Stimulated activated CD4-positive, alpha-beta T cell treated with anti-CD3 and anti-CD28 coated beads, Interleukin-4, amount 100 ng/mL, for 24 hours (primary cell): ENCODE results near the gene TXNDC17.

Experiments
- DNase-seq: peaks from one replicate; pipeline ENCODE4 v3.0.0-alpha.2; 2020

The TXNDC17 gene

DNA sequence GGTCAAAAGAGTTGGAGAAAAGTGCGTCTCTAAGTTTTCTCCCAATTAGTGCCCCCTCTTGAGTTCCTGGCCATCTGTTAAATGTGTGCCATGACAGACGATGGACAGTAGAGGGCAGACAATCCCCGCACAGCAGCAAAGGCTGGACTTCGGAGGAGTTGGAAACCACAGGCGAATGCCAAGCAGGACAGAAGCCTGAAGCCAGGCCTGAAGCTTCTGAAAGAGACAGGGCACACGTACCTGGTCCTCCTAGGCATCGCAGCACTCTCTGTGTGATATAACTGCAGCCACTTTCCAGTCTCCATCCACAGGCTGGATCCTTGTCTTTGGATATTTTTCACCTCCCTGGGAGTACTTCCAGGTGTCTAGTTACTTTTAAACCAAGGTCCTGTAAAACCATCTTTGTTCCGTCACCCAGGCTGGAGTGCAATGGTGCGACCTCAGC is 25.2 kb downstream of the TXNDC17 start:
- DNase-seq: peak; percentile 51

DNA sequence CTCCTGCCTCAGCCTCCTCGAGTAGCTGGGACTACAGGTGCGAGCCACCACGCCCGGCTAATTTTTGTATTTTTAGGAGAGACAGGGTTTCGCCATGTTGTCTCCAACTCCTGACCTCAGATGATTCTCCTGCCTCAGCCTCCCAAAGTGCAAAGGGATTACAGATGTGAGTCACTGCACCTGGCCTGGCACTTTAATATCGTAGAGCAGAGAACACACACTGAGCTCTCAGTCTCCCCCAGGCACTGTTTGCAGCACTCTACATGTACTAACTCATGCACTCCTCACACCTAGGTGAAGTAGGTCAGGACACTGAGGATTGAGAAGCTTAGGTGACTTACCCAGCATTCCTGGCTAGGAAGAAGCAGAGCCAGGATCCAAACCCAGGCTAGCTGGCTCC is 25.7 kb downstream of the TXNDC17 start:
- DNase-seq: no peak

DNA sequence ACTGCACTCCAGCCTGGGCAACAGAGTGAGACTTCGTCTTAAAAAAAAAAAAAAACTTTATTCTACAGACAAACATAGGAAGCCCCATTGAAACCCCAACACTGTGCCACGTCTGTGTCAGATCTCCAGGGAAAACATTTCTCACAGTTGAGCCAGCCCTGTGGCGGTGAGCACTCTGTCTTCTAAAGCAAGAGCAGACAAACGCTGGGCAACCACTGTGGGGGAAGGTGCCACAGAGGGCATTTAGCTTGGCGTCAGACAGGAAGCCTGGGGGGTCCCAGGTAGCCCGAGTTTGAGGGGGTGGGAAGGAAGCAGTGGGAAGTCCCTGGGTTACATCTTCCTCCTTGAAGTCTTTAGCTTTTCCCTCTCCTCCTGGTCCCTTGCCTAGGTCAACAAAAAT is 26.7 kb downstream of the TXNDC17 start:
- DNase-seq: no peak

DNA sequence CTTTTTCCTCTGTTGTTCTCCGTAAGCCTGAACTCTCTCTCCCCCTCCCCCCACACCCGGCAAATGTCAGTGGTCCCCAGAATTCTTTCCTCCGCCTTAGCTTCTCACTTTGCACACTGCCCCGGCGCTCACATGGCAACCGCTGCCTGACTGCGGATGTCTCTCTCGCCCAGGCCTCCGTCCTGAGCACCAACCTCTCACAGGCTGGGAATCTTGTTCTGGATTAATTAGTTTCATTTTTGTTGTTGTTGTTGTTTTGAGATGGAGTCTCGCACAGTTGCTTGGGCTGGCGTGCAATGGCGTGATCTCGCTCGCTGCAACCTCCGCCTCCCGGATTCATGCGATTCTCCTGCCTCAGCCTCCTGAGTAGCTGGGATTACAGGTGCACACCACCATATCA is 27.4 kb downstream of the TXNDC17 start:
- no peak for DNase-seq

DNA sequence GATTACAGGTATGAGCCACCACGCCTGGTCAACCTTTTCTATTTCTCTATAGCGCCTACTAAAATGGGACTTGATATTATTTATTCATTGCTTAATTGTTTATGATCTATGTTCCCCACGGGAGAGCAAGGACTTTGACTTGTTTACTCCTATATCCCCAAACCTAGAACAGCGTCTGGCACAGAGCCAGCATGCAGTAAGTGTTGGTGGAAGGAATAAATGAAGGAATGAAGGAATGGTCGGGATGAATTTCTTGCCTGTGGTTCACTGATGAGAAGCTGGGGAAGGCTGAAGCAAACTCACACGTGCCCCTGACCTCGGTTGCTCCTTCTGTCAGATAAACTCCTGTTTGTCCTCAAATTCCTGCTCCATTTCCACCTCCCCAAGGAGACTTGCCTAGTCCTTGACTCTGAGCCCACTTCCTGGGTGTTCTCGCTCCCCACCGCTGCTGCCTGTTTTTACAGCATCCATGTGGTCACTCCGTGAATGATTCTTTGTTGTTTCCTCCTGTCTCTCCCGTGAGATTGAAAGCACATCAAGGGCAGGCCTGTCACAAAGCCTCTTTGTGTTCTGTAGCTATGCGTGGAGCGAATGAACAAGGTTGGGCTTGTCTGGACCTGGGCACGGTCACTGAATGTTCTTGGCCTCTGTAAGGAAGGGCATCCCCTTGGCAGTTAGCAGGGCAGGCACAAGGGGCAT is 28.0 kb downstream of the TXNDC17 start:
- DNase-seq: no peak

DNA sequence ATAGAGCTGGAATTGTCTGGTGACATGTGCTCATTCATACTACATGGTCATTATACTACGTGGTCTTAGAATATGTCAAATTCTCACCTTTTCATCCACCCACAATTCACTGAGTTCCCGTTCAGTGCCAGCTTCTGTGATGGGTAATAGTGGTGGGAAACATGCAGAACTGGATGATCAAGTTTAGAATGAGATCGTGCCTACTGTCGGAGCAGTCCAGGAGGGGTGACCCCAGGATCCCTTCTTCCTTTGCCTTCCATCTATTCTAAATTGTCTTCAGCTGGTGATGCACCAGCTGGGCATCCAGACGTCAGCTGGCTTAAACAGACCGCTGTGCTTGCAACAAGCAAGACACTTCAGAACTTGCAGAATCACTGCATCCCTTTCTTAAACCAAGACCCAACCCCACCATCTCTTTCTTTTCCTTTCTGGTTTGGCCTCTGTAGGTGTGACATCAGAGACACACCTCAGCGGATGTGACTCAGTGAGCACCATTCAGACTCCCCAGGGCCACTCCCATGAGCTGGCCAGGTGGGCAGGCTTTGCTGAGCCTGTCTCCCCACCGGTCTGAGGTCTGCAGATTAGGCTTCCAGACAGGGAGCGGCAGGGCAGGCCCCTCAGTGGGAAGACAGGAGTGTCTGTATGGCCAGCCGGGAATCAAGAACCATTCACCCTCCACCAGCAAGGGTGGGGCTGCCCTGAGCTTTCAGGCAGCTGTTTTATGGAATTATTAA is 28.8 kb downstream of the TXNDC17 start:
- no peak for DNase-seq

DNA sequence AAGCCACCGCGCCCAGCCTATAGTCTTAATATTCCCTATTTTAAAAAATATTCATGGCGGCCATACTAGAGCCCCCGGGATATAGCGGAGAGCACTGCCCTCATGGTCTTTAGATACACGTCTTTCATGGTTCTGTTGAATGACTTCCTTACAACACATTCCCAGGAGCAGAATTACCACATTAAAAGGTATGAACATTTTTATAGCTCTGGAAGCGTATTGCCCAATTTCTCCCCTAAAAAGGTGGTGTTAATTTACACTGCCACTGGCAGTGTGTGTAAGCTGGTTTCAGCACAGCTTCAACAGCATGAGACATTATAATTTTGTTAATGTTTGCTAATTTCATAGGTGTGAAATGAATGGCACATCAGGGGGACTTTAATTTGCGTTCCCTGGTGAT is 29.7 kb downstream of the TXNDC17 start:
- no peak for DNase-seq

DNA sequence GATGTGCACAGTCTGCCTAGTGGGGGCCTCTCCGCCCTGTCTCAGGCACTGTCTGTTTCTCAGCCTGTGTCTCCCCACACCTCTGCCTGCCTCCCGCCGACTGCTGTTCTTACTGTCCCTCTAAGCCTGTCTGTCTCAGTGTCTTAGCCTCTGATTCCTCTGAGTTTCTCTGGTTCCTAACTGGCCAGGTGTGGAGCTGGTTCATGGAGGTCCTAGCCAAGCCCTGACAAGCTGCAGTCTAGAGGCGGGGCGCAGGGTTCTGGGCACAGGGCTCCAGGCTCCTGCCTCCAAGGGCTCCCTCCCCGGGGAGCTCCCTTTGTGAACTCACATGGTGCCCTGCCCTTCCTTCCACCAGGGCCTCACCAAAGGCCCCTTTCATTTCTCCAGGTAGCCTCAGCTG is 30.1 kb downstream of the TXNDC17 start:
- DNase-seq: no peak

DNA sequence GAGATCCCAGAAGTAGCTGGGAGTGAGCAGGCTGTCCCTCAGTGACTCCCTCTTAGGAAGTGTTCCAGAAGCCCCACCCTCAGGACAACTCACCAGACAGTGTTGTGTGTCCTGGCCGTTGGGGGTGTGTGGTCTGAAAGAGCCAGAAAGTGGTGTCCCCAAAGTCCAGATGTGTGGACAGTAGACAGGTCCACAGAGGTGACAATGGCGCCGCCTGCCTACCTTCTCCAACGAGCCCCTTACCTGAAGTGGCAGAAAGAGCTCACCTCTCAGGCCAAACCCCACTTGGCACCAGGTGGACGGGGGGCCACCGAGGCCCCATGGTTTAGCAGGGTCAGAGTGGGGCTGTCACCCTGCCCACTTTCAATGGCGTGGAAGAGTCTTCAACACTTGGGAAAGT is 30.6 kb downstream of the TXNDC17 start:
- DNase-seq: no peak

DNA sequence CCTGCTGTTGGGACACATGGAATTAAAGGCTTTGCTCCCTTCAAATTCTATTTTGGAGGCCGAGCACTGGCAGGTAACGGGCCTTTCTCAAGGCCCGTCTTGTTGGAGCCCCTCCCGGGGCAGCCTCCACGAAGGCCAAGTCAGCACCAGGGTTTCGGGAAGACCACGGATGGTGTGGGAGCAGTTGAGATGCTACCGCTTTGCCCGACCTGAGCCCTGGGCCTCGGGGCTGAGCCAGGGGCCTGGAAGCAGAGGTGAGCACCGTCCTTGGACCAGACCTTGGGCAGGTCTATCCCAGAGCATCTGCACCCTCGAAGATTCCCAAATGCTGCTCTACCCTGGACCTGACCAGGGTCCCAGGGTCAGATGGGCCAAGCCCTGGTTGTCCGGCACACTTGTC is 33.7 kb downstream of the TXNDC17 start:
- DNase-seq: no peak

DNA sequence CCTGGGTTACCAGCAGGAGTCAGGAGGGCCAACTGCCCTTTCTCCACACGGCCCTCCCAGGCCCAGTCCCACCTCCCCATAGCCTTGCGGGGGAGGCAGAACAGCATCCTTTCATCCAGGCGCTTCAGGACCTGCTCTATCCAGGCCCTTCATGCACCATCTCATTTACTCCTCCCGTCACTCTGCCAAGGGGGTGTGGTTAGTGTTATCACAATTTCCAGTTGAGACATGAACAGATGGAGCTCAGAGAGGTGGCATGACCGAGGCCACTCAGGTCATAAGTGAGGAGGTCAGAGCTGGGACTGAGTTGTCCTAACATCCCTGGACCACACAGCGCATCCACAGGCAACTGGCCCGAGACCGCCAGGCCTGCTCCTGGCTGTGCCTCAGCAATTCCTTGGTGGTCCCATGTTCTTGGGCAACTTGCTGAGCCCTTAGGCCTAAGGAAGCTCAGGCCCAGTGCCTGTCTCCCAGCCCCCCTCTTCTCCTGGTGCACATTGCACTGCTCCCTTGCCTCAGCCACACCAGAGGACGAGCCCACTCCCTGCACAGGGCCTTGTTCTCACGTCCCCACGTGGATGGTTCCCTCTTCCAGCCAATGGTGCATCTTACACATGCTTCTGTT is 34.5 kb downstream of the TXNDC17 start:
- DNase-seq: no peak

DNA sequence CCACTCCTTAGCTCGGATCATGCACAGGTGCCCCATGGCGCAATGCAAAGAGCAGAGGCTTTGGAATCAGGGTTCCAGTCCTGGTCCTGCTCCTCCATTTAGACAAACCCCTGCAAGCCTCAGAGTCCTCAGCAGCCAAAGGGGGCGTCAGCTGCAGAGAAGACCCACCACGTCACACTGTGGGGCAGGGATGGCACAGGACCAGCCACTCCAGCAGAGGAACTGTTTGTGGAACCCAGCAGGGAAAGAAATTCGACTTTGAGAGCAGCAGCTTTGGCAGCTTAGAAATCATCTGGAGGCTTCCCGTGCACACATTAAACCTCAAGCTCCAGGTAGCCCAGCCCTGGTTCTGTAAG is 35.9 kb downstream of the TXNDC17 start:
- DNase-seq: no peak

DNA sequence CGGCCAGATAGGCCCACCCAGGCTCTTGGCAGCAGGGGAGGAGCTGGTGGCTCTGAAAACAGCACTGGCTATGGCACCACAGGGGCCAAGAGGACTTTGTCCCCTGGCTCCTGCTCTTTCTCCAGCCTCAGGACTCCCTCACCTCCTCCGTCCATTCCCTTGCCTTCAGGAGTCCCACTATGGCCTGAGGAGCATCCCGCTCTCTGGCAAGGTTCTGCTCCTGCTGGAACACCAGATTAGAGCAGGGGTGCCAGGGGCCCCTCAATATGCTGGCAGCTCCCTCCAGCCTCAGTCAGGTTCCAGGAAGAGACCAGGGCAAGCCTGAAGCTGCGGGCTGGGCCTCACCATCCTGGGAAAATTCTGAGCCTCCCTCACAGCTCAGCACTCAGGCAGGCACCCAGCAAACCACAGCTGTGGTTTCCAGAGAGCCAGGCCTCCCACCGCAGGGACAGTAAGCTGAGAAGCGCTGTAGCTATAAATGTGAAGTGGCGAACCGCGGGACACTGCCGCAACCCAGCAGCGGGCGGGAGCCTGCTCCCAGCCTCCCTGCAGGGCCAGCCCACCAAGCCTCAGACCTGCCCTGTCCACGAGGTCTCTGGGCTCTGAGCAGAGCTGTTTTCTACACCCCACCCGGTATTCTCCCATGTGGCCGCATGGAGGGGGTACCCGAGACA is 36.4 kb downstream of the TXNDC17 start:
- DNase-seq: no peak

DNA sequence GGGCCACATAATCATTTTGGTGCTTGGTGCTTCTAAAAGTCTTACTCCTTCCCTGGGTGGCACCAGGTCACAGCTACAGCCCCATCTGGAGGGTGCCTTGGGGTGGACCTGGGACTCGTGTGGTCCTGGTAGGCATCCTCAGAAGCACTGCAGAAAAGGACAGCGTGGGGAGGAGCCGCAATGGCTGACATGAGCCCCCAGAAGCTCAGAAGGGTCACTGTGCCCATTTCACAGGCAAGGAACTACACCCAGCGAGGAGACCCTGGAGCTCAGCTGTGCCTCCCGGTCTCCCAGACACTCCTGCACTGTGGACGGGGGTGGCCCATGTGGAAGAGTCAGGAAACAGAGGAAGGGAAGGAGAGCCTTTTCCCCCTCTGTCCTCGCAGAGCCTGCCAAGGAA is 37.1 kb downstream of the TXNDC17 start:
- DNase-seq: no peak

DNA sequence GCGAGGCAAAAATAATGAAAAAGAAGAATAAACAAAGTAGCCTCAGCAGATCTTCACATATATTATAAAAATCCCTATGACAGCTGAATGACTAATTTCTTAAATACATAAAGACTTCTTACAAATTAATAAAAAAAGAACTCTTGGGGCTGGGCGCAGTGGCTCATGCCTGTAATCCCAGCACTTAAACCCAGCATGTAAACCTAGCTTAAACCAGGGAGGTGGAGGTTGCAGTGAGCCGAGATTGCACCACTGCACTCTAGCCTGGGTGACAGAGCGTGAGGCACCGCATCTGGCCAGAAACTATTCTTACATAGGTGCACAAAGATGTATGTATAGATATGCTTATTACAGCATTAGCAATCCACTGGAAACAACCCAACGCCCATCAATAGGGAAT is 38.4 kb downstream of the TXNDC17 start:
- no peak for DNase-seq

DNA sequence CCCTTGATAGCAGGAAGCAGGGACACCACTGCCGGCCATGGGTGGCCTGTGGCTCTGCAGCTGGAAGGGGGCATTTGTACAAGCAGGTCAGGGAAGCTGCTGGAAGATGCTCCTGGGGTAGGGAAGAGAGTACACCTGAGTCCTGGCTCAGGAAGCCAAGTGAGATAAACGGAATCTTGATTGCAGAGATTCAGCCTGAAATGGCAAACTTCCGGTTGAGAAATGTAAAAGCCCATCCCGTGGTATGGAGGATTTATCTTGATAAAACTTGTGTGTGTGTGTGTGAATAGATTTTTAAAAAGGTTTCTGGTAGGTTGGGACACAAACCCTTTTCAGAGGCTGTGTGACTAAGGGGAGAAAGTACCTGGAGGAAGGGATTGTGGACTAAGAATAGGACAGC is 40.3 kb downstream of the TXNDC17 start:
- DNase-seq: no peak

DNA sequence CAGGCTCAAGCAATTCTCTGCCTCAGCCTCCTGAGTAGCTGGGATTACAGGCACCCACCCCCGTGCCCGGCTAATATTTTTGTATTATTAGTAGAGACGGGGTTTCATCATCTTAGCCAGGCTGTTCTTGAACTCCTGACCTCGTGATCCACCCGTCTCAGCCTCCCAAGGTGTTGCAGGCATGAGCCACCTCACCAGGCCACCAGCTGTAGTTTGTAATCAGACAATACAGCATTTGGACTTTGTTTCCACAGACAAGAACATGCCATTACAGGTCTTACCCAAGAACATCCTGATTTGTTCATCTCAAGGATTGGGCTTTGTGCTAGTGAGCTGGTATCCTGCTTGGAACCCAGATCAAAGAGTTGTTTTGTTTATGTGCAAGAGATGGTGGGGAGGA is 40.8 kb downstream of the TXNDC17 start:
- no peak for DNase-seq

DNA sequence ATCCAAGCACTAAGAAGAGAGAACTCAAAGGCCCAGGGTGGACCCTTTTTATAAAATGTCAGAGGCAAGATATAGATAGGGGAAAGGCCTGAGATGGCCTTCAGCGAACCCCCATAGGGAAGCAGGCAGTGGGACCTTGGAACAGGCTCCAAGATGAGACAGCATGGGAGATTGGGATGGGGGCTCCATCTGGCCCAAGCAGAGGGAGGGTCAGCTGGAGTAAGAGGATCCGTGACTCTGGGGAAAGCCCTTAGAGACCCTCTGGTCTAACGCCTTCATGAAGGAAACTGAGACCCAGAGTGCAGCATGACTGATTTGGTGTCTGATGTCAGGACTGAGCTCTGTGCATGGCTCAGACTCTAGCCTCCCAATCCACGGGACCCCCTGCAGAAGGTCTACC is 41.5 kb downstream of the TXNDC17 start:
- DNase-seq: no peak

DNA sequence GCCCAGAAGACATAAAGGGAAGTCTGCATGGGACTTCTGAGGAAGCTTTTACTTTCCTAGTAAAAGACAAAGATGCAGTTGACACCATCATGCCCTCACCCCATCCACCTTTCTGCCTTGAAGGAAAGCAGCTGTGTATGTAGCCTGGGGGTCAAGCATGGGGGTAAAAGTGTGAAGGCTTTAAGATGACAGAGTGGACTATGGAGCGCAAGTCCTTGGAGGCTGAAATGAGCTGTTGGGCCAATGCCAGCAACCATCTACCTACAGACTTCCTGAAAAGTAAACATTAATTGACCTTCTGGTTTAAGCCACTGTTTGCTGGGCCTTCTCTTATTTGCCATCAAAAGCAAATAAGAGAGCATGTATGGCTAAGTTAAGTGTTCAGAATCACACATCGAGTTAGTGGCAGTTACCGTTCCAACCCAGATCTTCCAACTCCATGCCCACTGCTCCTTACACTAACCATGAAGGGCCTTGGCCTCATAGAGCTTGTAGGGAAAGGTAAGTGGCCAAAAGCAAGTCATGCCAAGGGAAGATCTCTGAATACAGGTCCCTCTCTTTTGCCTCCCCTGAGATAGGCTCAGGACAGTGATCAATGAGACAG is 42.3 kb downstream of the TXNDC17 start:
- no peak for DNase-seq

DNA sequence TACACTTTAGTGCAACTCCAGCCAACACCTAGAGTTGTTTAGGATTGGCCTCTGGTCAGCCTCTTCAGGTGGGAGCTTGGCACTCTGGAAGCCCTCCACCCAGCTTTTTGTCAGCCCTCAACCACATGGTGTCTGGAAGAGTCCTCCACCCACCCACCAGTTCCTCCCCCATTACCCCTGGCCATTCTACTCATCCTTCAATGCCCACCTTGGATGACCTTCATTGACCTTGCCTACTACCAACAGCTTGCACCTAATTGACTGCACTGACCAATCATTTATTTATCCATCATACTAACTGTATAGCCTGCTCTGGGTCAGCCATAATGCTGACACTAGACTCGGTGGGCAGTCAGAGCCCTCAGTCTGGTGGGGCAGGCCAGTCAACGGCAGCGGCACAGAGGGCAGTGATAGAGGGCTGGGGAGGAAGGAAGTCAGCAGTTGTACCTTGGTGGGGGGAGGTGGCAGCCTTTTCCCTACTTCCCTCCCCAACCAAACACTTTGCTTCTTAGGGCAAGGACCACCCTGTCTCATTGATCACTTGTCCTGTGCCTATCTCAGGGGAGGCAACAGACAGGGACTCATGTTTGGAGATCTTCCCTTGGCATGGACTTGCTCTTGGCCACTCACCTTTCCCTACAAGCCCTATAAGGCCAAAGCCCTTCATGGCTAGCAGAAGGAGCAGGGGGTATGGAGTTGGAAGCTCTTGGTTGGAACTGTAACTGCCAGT is 43.0 kb downstream of the TXNDC17 start:
- DNase-seq: no peak

DNA sequence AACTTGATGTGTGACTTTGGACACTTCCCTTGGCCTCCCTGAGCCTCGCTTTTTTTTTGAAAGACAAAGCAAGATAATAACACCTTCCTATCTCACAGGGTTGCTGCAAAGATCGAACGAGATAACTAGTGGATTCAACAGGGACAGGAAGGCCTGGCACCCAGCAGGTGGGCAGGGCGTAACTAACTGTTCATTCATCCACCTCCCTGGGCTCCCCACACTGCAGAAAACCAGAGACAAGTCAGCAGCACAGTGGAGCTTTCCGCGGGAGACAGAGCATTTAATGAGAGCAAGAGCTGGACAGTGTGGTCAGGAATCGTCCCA is 43.6 kb downstream of the TXNDC17 start:
- no peak for DNase-seq

DNA sequence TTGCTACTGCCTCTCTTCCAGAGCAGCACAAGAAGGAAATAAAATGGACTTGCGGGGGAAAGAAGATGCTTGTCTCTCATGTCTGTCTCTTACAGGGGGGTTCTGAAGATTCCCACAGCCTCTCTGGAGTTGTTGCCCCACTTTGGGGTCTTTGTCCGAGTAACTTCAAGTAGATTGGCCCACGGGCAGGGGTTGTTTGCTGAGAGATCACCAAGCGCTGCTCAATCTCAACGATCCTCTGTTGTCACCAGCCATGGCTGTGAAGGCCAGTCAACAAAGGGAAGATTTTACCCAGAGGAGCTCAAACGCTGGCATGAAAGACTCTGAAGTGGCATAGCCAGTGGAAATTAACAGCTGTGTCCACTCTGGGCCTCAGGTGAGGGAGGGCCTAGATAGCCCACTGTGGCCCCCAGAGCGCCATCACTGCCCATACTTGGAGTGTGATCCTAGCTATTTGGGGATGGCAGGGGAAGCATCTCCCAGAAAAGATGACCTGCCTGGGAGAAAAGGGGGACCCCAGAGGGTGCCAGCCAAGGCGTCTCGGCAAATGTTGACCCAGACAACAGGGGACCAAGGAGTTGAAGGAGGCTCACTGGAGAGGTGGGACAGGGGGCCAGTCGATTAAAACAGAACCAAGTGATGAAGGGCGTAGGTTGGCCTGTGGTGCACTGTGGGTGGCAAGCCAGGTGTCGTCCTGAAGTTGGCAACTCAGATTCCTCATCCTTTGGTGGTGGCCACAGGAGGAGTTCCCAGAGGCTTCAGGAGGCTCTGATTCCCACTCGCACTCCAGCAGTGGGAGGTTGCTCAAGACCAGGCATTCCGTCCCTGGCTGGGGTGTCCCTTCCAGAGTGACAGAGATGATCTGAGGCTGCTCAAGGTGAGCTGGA is 44.3 kb downstream of the TXNDC17 start:
- DNase-seq: no peak
